IMR-90 (cell line): ENCODE results near the gene ZNF280C. TPM values are rescaled to one million over a fixed set of nuclear protein-coding genes. Genes with fewer than 3 reads are reported as not detected.

Experiments used
- ATAC-seq: fragments of 200-7000 bp; cut with Tn5 transposase; 2 replicates; pipeline ENCODE4 v1.9.1; 2020; ENCODE audit warnings: low read depth, mild to moderate bottlenecking, moderate library complexity
- BruUV-seq: library from RNA; stranded (reverse); fragments of 400-500 nt; replicated peaks from 2 replicates; lab custom pipeline; 2021; lab: Mats Ljungman, UMichigan
- CTCF ChIA-PET: fragments of 300-600 bp; formaldehyde crosslinking; extraction: SDS; loops from one replicate; lab custom pipeline; 2021; ENCODE audit warnings: antibody characterized with exemption; lab: Yijun Ruan, JAX
- POLR2A ChIA-PET: fragments of 300-600 bp; sonication (Branson Sonifier 250); formaldehyde crosslinking; loops from one replicate; lab custom pipeline; 2022; ENCODE audit warnings: antibody characterized with exemption; ENCODE audit not compliant: unreplicated experiment; lab: Charles Lee
- DNase-seq: peaks from one replicate; pipeline ENCODE4 v3.0.0; 2013
- H2AFZ ChIP-seq: replicated peaks from 2 replicates; pipeline ENCODE3; 2013; ENCODE audit warnings: low read length, mild to moderate bottlenecking; ENCODE audit not compliant: poor library complexity
- H2AK5ac ChIP-seq: 2 replicates; pipeline ENCODE4 v1.6.1; 2013; ENCODE audit warnings: low read depth, low read length, inconsistent platforms
- H2AK9ac ChIP-seq: replicated peaks from 2 replicates; pipeline ENCODE3; 2013; ENCODE audit warnings: mild to moderate bottlenecking, low read depth, low read length, moderate library complexity; ENCODE audit not compliant: poor library complexity
- H2BK120ac ChIP-seq: 2 replicates; pipeline ENCODE4 v1.6.1; 2013; ENCODE audit warnings: low read depth, low read length, inconsistent platforms
- H2BK15ac ChIP-seq: 3 replicates; pipeline ENCODE4 v1.6.1; 2013; ENCODE audit warnings: low read depth, low read length, inconsistent platforms
- H2BK20ac ChIP-seq: 2 replicates; pipeline ENCODE4 v1.6.1; 2013; ENCODE audit warnings: low read depth, mild to moderate bottlenecking, inconsistent platforms, low read length, moderate library complexity
- H2BK5ac ChIP-seq: 2 replicates; pipeline ENCODE4 v1.6.1; 2013; ENCODE audit warnings: mild to moderate bottlenecking, low read depth, low read length, inconsistent platforms; ENCODE audit not compliant: poor library complexity, severe bottlenecking
- H3K14ac ChIP-seq: replicated peaks from 2 replicates; pipeline ENCODE4 v1.6.1; 2013; ENCODE audit warnings: low read depth, low read length, inconsistent platforms
- H3K18ac ChIP-seq: 2 replicates; pipeline ENCODE4 v1.6.1; 2013; ENCODE audit warnings: low read depth, low read length, control low read depth
- H3K23ac ChIP-seq: 2 replicates; pipeline ENCODE4 v1.6.1; 2013; ENCODE audit warnings: low read depth, low read length, inconsistent platforms
- H3K27ac ChIP-seq: 2 replicates; pipeline ENCODE4 v1.5.1; 2013; ENCODE audit warnings: mild to moderate bottlenecking, control low read depth, low read length; ENCODE audit not compliant: insufficient read depth
- H3K27me3 ChIP-seq: 2 replicates; pipeline ENCODE4 v1.6.1; 2013; ENCODE audit warnings: low read length; ENCODE audit not compliant: control insufficient read depth, insufficient read depth
- H3K36me3 ChIP-seq: 2 replicates; pipeline ENCODE4 v1.6.1; 2013; ENCODE audit warnings: low read length, mixed read lengths; ENCODE audit not compliant: control insufficient read depth, insufficient read depth
- H3K4ac ChIP-seq: 2 replicates; pipeline ENCODE4 v1.6.1; 2013; ENCODE audit warnings: low read depth, low read length, inconsistent platforms
- H3K4me1 ChIP-seq: 2 replicates; pipeline ENCODE4 v1.6.1; 2013; ENCODE audit warnings: low read length, mixed read lengths; ENCODE audit not compliant: control insufficient read depth, insufficient read depth
- H3K4me2 ChIP-seq: 2 replicates; pipeline ENCODE4 v1.6.1; 2013; ENCODE audit warnings: low read depth, mild to moderate bottlenecking, control low read depth, low read length, moderate library complexity
- H3K4me3 ChIP-seq: 2 replicates; pipeline ENCODE4 v1.5.1; 2013; ENCODE audit warnings: low read depth, mild to moderate bottlenecking, control low read depth, low read length, moderate library complexity; ENCODE audit not compliant: insufficient read depth
- H3K56ac ChIP-seq: 2 replicates; pipeline ENCODE4 v1.6.1; 2013; ENCODE audit warnings: low read length, inconsistent platforms; ENCODE audit not compliant: insufficient read depth; ENCODE audit errors: extremely low read depth
- H3K79me1 ChIP-seq, 2 experiments: 2 replicates each; pipeline ENCODE4 v1.6.1; 2013; ENCODE audit warnings: low read length in 2 of 2, inconsistent platforms in 1 of 2, low read depth in 1 of 2
- H3K9ac ChIP-seq: 2 replicates; pipeline ENCODE4 v1.6.1; 2013; ENCODE audit warnings: low read depth, low read length, control low read depth
- H3K9me1 ChIP-seq: 2 replicates; pipeline ENCODE4 v1.6.1; 2013; ENCODE audit warnings: low read length, inconsistent platforms; ENCODE audit not compliant: insufficient read depth
- H3K9me3 ChIP-seq: 2 replicates; pipeline ENCODE4 v1.6.1; 2013; ENCODE audit warnings: low read length; ENCODE audit not compliant: control insufficient read depth, insufficient read depth
- H4K20me1 ChIP-seq: 2 replicates; pipeline ENCODE4 v1.6.1; 2013; ENCODE audit warnings: low read length, inconsistent platforms; ENCODE audit not compliant: insufficient read depth
- H4K5ac ChIP-seq: 2 replicates; pipeline ENCODE4 v1.6.1; 2013; ENCODE audit warnings: mild to moderate bottlenecking, low read depth, low read length, control low read depth
- H4K8ac ChIP-seq, 2 experiments: 2 replicates each; pipeline ENCODE4 v1.6.1; 2013; ENCODE audit warnings: low read depth in 2 of 2, low read length in 2 of 2, control low read depth in 1 of 2, inconsistent platforms in 1 of 2
- H4K91ac ChIP-seq: 2 replicates; pipeline ENCODE4 v1.6.1; 2013; ENCODE audit warnings: low read depth, low read length, inconsistent platforms; ENCODE audit not compliant: insufficient read depth
- CEBPB ChIP-seq: IDR thresholded peaks from 2 replicates; pipeline ENCODE4 v1.6.1; 2012; ENCODE audit warnings: low read depth, low read length, improper control_type of control experiment
- CHD1 ChIP-seq: IDR thresholded peaks from 2 replicates; pipeline ENCODE4 v1.6.1; 2012; ENCODE audit warnings: low read depth, low read length, improper control_type of control experiment
- FOS ChIP-seq: fragments of 150-350 bp; IDR thresholded peaks from 2 replicates; pipeline ENCODE4 v1.6.1; 2016; ENCODE audit warnings: low read depth, low read length
- MAZ ChIP-seq: IDR thresholded peaks from 2 replicates; pipeline ENCODE4 v1.6.1; 2012; ENCODE audit warnings: low read depth, mild to moderate bottlenecking, low read length, improper control_type of control experiment, moderate library complexity, borderline replicate concordance
- NFE2L2 ChIP-seq: fragments of 150-350 bp; IDR thresholded peaks from 2 replicates; pipeline ENCODE4 v1.6.1; 2016; ENCODE audit warnings: low read depth, mild to moderate bottlenecking, low read length
- POLR2A ChIP-seq: IDR thresholded peaks from 2 replicates; pipeline ENCODE4 v1.6.1; 2012; ENCODE audit warnings: mild to moderate bottlenecking, low read depth, low read length
- RCOR1 ChIP-seq: IDR thresholded peaks from 2 replicates; pipeline ENCODE4 v1.6.1; 2012; ENCODE audit warnings: mild to moderate bottlenecking, low read length, improper control_type of control experiment; ENCODE audit not compliant: insufficient replicate concordance
- SMC3 ChIP-seq: fragments of 150-350 bp; IDR thresholded peaks from 2 replicates; pipeline ENCODE4 v1.6.1; 2016; ENCODE audit warnings: low read depth, mild to moderate bottlenecking, antibody characterized with exemption, low read length, moderate library complexity
- WGBS, 2 experiments: methylation state at CpG; one replicate each; pipeline versions ENCODE4 v1.1.5 to v1.1.7; 2013; ENCODE audit warnings: missing lambda C conversion rate in 2 of 2; ENCODE audit not compliant: insufficient read length in 1 of 2; ENCODE audit errors: extremely low coverage in 2 of 2; 5-methylcytosine and 5-hydroxymethylcytosine counted together
- dilution Hi-C: fragments of 300-500 bp; cut with HindIII; formaldehyde crosslinking; loops from one replicate; pipeline ENCODE4 v1.14.3; 2018; ENCODE audit warnings: low sequenced_read_pairs; ENCODE audit not compliant: unreplicated experiment
- in situ Hi-C: fragments of 300-500 bp; cut with MboI; formaldehyde crosslinking; loops from 3 replicates; pipeline ENCODE4 v1.14.3; 2019; ENCODE audit warnings: low sequenced_read_pairs, inconsistent platforms, mixed read lengths
- intact Hi-C: fragments of 100-400 bp; cut with micrococcal nuclease; formaldehyde crosslinking; loops from 2 replicates; pipeline ENCODE4 v1.10.0; 2022
- polyA plus RNA-seq, 3 experiments: library from polyadenylated mRNA; depleted of rRNA; stranded (reverse); fragments of >200 nt; gene quantifications; 2 replicates each; pipeline ENCODE4 v1.2.3, GENCODE V29; 2012; ENCODE audit warnings: low replicate concordance in 1 of 3
- total RNA-seq: library from RNA; depleted of rRNA; stranded (reverse); fragments of >200 nt; gene quantifications from 2 replicates; pipeline ENCODE4 v1.2.3, GENCODE V29; 2012
- TF ChIP-seq, protein P1 (sequence below): fragments of 150-350 bp; IDR thresholded peaks from 2 replicates; pipeline ENCODE4 v1.6.1; 2017; ENCODE audit warnings: mild to moderate bottlenecking, antibody characterized with exemption, low read length, low read depth
- TF ChIP-seq, protein P2 (sequence below): conservative IDR thresholded peaks from 2 replicates; pipeline ENCODE4 v1.5.1; 2012; ENCODE audit warnings: mild to moderate bottlenecking, low read depth, low read length, improper control_type of control experiment

The ZNF280C gene
- total and polyA plus RNA-seq, 2 of the 4 experiments (the other 2 are of a cell fraction) = 3.1 to 4.5 TPM

DNA sequence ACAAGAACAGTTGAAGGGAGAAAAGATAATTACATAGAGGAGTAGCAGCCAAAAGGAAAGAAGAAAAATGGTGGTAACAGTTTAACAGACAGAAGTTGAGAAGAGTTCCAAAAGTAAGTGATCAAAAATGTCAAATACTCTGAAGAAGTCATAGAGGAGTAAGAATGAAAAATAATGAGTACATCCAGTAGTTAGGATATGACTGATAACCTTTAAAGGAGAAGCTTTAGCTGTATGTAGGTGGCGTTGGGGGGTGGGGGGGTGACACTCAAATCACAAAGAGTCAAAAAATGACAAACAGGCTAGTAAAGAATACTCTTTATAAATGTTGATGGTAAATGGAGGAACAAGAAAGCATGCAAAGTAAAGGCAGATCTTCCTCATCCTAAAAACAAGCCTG lies 56.3 kb downstream of the ZNF280C start:
- dilution Hi-C loops (no loop called here), in situ Hi-C loops (no loop called here), intact Hi-C loops (no loop called here)
- Histone ChIP-seq H3K23ac (no peak overlapping the region), H2AK5ac (no peak overlapping the region), H3K56ac (no peak overlapping the region), H4K20me1 (no peaks in the 10 kb centered on the region), H3K9ac (no peak overlapping the region), H3K4me2 (no peak overlapping the region), H4K8ac (no peak overlapping the region), H4K91ac (no peak overlapping the region), H2BK15ac (no peak overlapping the region), H2AK9ac (no peak overlapping the region), H2BK20ac (no peak overlapping the region), H3K27ac (no peak overlapping the region), H3K4me3 (no peak overlapping the region), H3K27me3 (no peaks in the 10 kb centered on the region), H3K79me1 (no peaks in the 10 kb centered on the region), H2AFZ (no peak overlapping the region), H3K9me1 (no peaks in the 10 kb centered on the region), H3K36me3 (peaks cover 7% of the 10 kb centered on the region; the same call in 1 of the 2 replicates), H2BK120ac (no peak overlapping the region), H3K4me1 (no peaks in the 10 kb centered on the region), H3K9me3 (no peaks in the 10 kb centered on the region), H2BK5ac (no peak overlapping the region), H3K4ac (no peak overlapping the region), H4K5ac (no peak overlapping the region), H3K14ac (no peak overlapping the region), H3K18ac (no peak overlapping the region)
- POLR2A ChIA-PET = no interaction called here
- DNase-seq (no peak), ATAC-seq (no peak)
- TF ChIP-seq SMC3 (no peak), FOS (no peak), CEBPB (no peak), NFE2L2 (no peak), MAZ (no peak), CHD1 (no peak), POLR2A (no peak), RCOR1 (no peak)
- TF ChIP-seq, protein P1, sequence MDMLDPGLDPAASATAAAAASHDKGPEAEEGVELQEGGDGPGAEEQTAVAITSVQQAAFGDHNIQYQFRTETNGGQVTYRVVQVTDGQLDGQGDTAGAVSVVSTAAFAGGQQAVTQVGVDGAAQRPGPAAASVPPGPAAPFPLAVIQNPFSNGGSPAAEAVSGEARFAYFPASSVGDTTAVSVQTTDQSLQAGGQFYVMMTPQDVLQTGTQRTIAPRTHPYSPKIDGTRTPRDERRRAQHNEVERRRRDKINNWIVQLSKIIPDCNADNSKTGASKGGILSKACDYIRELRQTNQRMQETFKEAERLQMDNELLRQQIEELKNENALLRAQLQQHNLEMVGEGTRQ = no peak
- TF ChIP-seq, protein P2, sequence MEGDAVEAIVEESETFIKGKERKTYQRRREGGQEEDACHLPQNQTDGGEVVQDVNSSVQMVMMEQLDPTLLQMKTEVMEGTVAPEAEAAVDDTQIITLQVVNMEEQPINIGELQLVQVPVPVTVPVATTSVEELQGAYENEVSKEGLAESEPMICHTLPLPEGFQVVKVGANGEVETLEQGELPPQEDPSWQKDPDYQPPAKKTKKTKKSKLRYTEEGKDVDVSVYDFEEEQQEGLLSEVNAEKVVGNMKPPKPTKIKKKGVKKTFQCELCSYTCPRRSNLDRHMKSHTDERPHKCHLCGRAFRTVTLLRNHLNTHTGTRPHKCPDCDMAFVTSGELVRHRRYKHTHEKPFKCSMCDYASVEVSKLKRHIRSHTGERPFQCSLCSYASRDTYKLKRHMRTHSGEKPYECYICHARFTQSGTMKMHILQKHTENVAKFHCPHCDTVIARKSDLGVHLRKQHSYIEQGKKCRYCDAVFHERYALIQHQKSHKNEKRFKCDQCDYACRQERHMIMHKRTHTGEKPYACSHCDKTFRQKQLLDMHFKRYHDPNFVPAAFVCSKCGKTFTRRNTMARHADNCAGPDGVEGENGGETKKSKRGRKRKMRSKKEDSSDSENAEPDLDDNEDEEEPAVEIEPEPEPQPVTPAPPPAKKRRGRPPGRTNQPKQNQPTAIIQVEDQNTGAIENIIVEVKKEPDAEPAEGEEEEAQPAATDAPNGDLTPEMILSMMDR = no peak
- CTCF ChIA-PET = no interaction called here
- no TSS peak for BruUV-seq
- no CpG with 5 or more reads among the region's 1 CpG for WGBS, 2 experiments
